HG03432 (cell line): Measurements from ENCODE around the gene RAI1.

Source experiments
- ATAC-seq: cut with Tn5 transposase; IDR thresholded peaks from one replicate; pipeline ENCODE4 v1.9.1; 2021; ENCODE audit warnings: mild to moderate bottlenecking, moderate library complexity; ENCODE audit not compliant: unreplicated experiment

RAI1 gene

GRCh38 chr17:17856386-17856785 lies 175.1 kb downstream of the RAI1 start:
- no peak for ATAC-seq

GRCh38 chr17:17857496-17857895 lies 176.2 kb downstream of the RAI1 start:
- no peak for ATAC-seq

- no peak for ATAC-seq
These were observed 178.9 kb downstream of the RAI1 start for GRCh38 chr17:17859909-17860765.

GRCh38 chr17:17860766-17861107 lies 179.5 kb downstream of the RAI1 start:
- ATAC-seq: no peak
